Amniotic stem cell (primary cell): ENCODE results near the gene NCCRP1.

Experiments used
- DNase-seq: peaks from one replicate; lab custom pipeline; 2025; lab: John Stamatoyannopoulos, UW

Gene NCCRP1

GRCh38 chr19:39196860-39197562 lies at the start of gene NCCRP1:
Gene NCCRP1, plus strand, starts transcription at chr19:39196964. Its CDS starts 19 bp downstream, at chr19:39196983.
- DNase-seq = no peak

GRCh38 chr19:39147480-39147879 lies 49.3 kb upstream of the NCCRP1 start:
- no peak for DNase-seq

GRCh38 chr19:39148939-39149529 lies 47.7 kb upstream of the NCCRP1 start:
- no peak for DNase-seq

GRCh38 chr19:39150235-39150634 lies 46.5 kb upstream of the NCCRP1 start:
- no peak for DNase-seq

- no peak for DNase-seq
These were observed 45.8 kb upstream of the NCCRP1 start for GRCh38 chr19:39150807-39151600.

GRCh38 chr19:39152066-39152465 lies 44.7 kb upstream of the NCCRP1 start:
- DNase-seq = no peak

GRCh38 chr19:39154100-39154628 lies 42.6 kb upstream of the NCCRP1 start:
- DNase-seq = no peak

- DNase-seq = no peak
These were observed 42.1 kb upstream of the NCCRP1 start for GRCh38 chr19:39154629-39155100.

GRCh38 chr19:39155114-39155700 lies 41.6 kb upstream of the NCCRP1 start:
- DNase-seq = no peak

- DNase-seq = no peak
These were observed 41.0 kb upstream of the NCCRP1 start for GRCh38 chr19:39155741-39156140.

- DNase-seq = no peak
These were observed 40.2 kb upstream of the NCCRP1 start for GRCh38 chr19:39156326-39157230.

- DNase-seq = no peak
These were observed 39.3 kb upstream of the NCCRP1 start for GRCh38 chr19:39157275-39157996.

- no peak for DNase-seq
These were observed 38.8 kb upstream of the NCCRP1 start for GRCh38 chr19:39157997-39158389.

GRCh38 chr19:39158646-39159260 lies 38.0 kb upstream of the NCCRP1 start:
- DNase-seq = no peak

- DNase-seq = no peak
These were observed 36.3 kb upstream of the NCCRP1 start for GRCh38 chr19:39160523-39160861.

GRCh38 chr19:39160889-39161672 lies 35.7 kb upstream of the NCCRP1 start:
- DNase-seq = no peak

- no peak for DNase-seq
These were observed 34.2 kb upstream of the NCCRP1 start for GRCh38 chr19:39162441-39163043.

- no peak for DNase-seq
These were observed 33.1 kb upstream of the NCCRP1 start for GRCh38 chr19:39163621-39164020.

GRCh38 chr19:39164289-39164688 lies 32.5 kb upstream of the NCCRP1 start:
- DNase-seq = no peak
